Fibroblast of lung (primary cell): ENCODE measurements around the gene PRKAR1A. TPM values are rescaled to one million over a fixed set of nuclear protein-coding genes. Genes with fewer than 3 reads are reported as not detected.

Experiments
- DNase-seq, 2 donors: peaks; one replicate each; pipeline versions ENCODE4 v3.0.0 to v3.0.0-alpha.2; 2010; ENCODE audit warnings: low read depth in 2 of 2
- H2AFZ ChIP-seq: 2 replicates; pipeline ENCODE4 v1.5.1; 2012; ENCODE audit warnings: low read length, control low read depth, inconsistent platforms
- H3K27ac ChIP-seq: 2 replicates; pipeline ENCODE4 v1.5.1; 2011; ENCODE audit warnings: low read length, control low read depth; ENCODE audit not compliant: insufficient read depth
- H3K27me3 ChIP-seq: 2 replicates; pipeline ENCODE4 v1.5.1; 2011; ENCODE audit warnings: mild to moderate bottlenecking, low read length; ENCODE audit not compliant: control insufficient read depth, insufficient read depth
- H3K36me3 ChIP-seq: 2 replicates; pipeline ENCODE4 v1.5.1; 2011; ENCODE audit warnings: low read length; ENCODE audit not compliant: control insufficient read depth, insufficient read depth
- H3K4me1 ChIP-seq: 2 replicates; pipeline ENCODE4 v1.5.1; 2011; ENCODE audit warnings: low read length; ENCODE audit not compliant: control insufficient read depth, insufficient read depth; ENCODE audit errors: extremely low read depth
- H3K4me2 ChIP-seq: 2 replicates; pipeline ENCODE4 v1.5.1; 2011; ENCODE audit warnings: low read length, control low read depth; ENCODE audit not compliant: insufficient read depth; ENCODE audit errors: extremely low read depth
- H3K4me3 ChIP-seq, 4 experiments: fragments of 200-600 bp in 1 of 4; sonication (generic) in 1 of 4; replicated peaks in 1 of 4; 2 replicates each; pipeline ENCODE4 v1.5.1; 2011 to 2016; ENCODE audit warnings: low read length in 4 of 4, low read depth in 3 of 4, mild to moderate bottlenecking in 3 of 4, control low read depth in 2 of 4, inconsistent platforms in 1 of 4, mixed read lengths in 1 of 4; ENCODE audit not compliant: insufficient read depth in 1 of 4; ENCODE audit errors: control extremely low read depth in 1 of 4
- H3K79me2 ChIP-seq: 2 replicates; pipeline ENCODE4 v1.5.1; 2012; ENCODE audit warnings: mild to moderate bottlenecking, low read length, inconsistent platforms; ENCODE audit not compliant: control insufficient read depth, insufficient read depth
- H3K9ac ChIP-seq: 2 replicates; pipeline ENCODE4 v1.5.1; 2011; ENCODE audit warnings: mild to moderate bottlenecking, low read length, control low read depth; ENCODE audit not compliant: insufficient read depth
- H3K9me3 ChIP-seq: 2 replicates; pipeline ENCODE4 v1.5.1; 2012; ENCODE audit warnings: low read depth, low read length; ENCODE audit not compliant: control insufficient read depth, insufficient read depth
- H4K20me1 ChIP-seq: 2 replicates; pipeline ENCODE4 v1.5.1; 2011; ENCODE audit warnings: low read length; ENCODE audit not compliant: control insufficient read depth, insufficient read depth; ENCODE audit errors: extremely low read depth
- CTCF ChIP-seq, 2 donors: IDR thresholded peaks in 1 of 2; conservative IDR thresholded peaks in 1 of 2; 1 replicate in 1 of 2; 2 replicates in 1 of 2; pipeline ENCODE4 v1.5.1; 2011 to 2012; ENCODE audit warnings: low read length in 2 of 2, control low read depth in 1 of 2, inconsistent platforms in 1 of 2, low read depth in 1 of 2, mild to moderate bottlenecking in 1 of 2
- EZH2 ChIP-seq: IDR thresholded peaks from 2 replicates; pipeline ENCODE4 v1.5.1; 2012; ENCODE audit warnings: low read length, control low read depth, mild to moderate bottlenecking; ENCODE audit errors: missing control alignments
- polyA plus RNA-seq, 2 donors: library from polyadenylated mRNA; depleted of rRNA in 1 of 2; stranded (reverse) in 1 of 2; unstranded in 1 of 2; fragments of >200 nt; gene quantifications; 2 replicates each; pipeline ENCODE4 v1.2.1, GENCODE V29; 2011 to 2012; ENCODE audit warnings: missing spikeins in 1 of 2
- total RNA-seq: library from RNA; depleted of rRNA; stranded (reverse); fragments of >200 nt; gene quantifications from 2 replicates; pipeline ENCODE4 v1.2.1, GENCODE V29; 2014

The PRKAR1A gene
- total and polyA plus RNA-seq, 2 donors (not counting 1 experiment from before 2014, with no cell fraction given), result 285 to 290 TPM

DNA sequence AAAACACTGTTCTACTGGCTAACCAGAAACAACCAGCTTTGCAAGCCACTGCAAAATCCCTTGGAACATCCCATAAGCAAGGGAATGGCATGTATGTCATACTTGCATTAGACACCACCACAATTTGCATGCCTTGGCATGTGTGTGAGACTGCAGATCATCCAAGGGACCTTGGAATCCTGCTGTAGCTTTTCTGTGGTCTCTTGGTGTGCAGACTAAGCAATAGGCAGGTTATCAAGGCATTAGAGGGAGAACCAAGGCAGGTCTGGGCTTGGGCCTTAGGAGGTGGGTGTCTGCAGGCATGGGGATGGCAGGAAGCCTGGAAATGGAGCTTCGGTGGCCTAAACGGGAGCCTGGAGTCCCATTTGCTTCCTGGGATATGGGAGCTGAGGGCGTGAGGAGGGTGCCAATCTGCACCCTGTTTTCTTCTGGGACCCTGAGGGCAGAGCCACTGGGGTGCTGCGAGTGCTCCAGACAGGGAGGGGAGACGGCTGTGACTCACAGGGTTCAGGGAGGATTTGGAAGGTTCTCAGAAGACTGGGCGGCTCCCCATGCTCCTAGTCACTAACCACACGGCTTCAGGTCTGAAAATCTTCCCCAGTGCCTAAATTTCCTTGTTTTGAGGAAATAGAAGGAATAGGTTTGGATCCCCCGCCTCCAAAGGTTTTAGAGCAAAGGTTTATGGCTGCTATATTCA is 52.3 kb downstream of the PRKAR1A start:
- H2AFZ ChIP-seq, result no peak overlapping the region
- no peak overlapping the region for H3K9ac ChIP-seq
- H3K4me3 ChIP-seq, result no peak overlapping the region
- no peaks in the 10 kb centered on the region for H4K20me1 ChIP-seq
- H3K4me2 ChIP-seq, result no peak overlapping the region
- H3K27ac ChIP-seq, result no peak overlapping the region
- TF ChIP-seq CTCF (conservative IDR thresholded peaks at IDR 0.05 in 1 of 2, IDR thresholded peaks at IDR 0.05 in 1 of 2; ENCODE audit: low read depth in 1 of 2, low read length in 2 of 2) (no peak), EZH2 (no peak)
- no peaks in the 10 kb centered on the region for H3K4me1 ChIP-seq
- no peaks in the 10 kb centered on the region for H3K79me2 ChIP-seq
- H3K27me3 ChIP-seq, result no peaks in the 10 kb centered on the region
- no peak for DNase-seq
- H3K36me3 ChIP-seq, result no peaks in the 10 kb centered on the region
- H3K9me3 ChIP-seq, result no peaks in the 10 kb centered on the region

GRCh38 chr17:68565661-68566441 is 53.6 kb downstream of the PRKAR1A start:
- no peak overlapping the region for H3K4me2 ChIP-seq
- no peak for DNase-seq

More at GRCh38 chr17:68565661-68566441, 53.6 kb downstream of the PRKAR1A start:
- no peaks in the 10 kb centered on the region for H4K20me1 ChIP-seq
- H3K36me3 ChIP-seq, result no peaks in the 10 kb centered on the region
- no peak for TF ChIP-seq EZH2
- no peak for TF ChIP-seq CTCF (conservative IDR thresholded peaks at IDR 0.05 in 1 of 2, IDR thresholded peaks at IDR 0.05 in 1 of 2; ENCODE audit: low read depth in 1 of 2, low read length in 2 of 2)
- H3K4me3 ChIP-seq, result no peak overlapping the region
- H3K9ac ChIP-seq, result no peak overlapping the region
- H3K27ac ChIP-seq, result no peak overlapping the region
- H3K9me3 ChIP-seq, result no peaks in the 10 kb centered on the region
- H3K4me1 ChIP-seq, result no peaks in the 10 kb centered on the region
- no peaks in the 10 kb centered on the region for H3K27me3 ChIP-seq
- H2AFZ ChIP-seq, result no peak overlapping the region
- no peaks in the 10 kb centered on the region for H3K79me2 ChIP-seq
